GM21825 (cell line): ENCODE measurements around the gene ANO10.

ENCODE experiments used
- ATAC-seq: cut with Tn5 transposase; IDR thresholded peaks from one replicate; pipeline ENCODE4 v1.9.1; 2021; ENCODE audit warnings: mild to moderate bottlenecking, moderate library complexity; ENCODE audit not compliant: unreplicated experiment

The ANO10 gene

GRCh38 chr3:43423639-43424038 is 198.2 kb downstream of the ANO10 start:
- no peak for ATAC-seq

GRCh38 chr3:43423142-43423541 is 198.7 kb downstream of the ANO10 start:
- no peak for ATAC-seq

GRCh38 chr3:43418601-43419272 is 203.1 kb downstream of the ANO10 start:
- no peak for ATAC-seq

GRCh38 chr3:43417133-43417532 is 204.7 kb downstream of the ANO10 start:
- no peak for ATAC-seq

GRCh38 chr3:43415088-43415487 is 206.7 kb downstream of the ANO10 start:
- ATAC-seq = no peak

- no peak for ATAC-seq
These were observed 208.0 kb downstream of the ANO10 start for GRCh38 chr3:43413676-43414368.

GRCh38 chr3:43411429-43411828 is 210.4 kb downstream of the ANO10 start:
- ATAC-seq = no peak

GRCh38 chr3:43410592-43410991 is 211.2 kb downstream of the ANO10 start:
- ATAC-seq = no peak

- no peak for ATAC-seq
These were observed 212.3 kb downstream of the ANO10 start for GRCh38 chr3:43409506-43409905.

GRCh38 chr3:43406643-43407023 is 215.2 kb downstream of the ANO10 start:
- ATAC-seq = no peak

GRCh38 chr3:43405888-43406642 is 215.7 kb downstream of the ANO10 start:
- no peak for ATAC-seq

GRCh38 chr3:43400781-43401730 is 220.8 kb downstream of the ANO10 start:
- no peak for ATAC-seq

- ATAC-seq = no peak
These were observed 221.6 kb downstream of the ANO10 start for GRCh38 chr3:43400167-43400566.

GRCh38 chr3:43399034-43399433 is 222.8 kb downstream of the ANO10 start:
- ATAC-seq = no peak

GRCh38 chr3:43394041-43394554 is 227.7 kb downstream of the ANO10 start:
- no peak for ATAC-seq

GRCh38 chr3:43391621-43392020 is 230.2 kb downstream of the ANO10 start:
- ATAC-seq = no peak

GRCh38 chr3:43390255-43390588 is 231.6 kb downstream of the ANO10 start:
- ATAC-seq = no peak

- no peak for ATAC-seq
These were observed 232.2 kb downstream of the ANO10 start for GRCh38 chr3:43389388-43390254.

GRCh38 chr3:43388915-43389314 is 232.9 kb downstream of the ANO10 start:
- no peak for ATAC-seq

- no peak for ATAC-seq
These were observed 233.6 kb downstream of the ANO10 start for GRCh38 chr3:43388175-43388574.
